Measurements from ENCODE around the gene EXOC6B.

The EXOC6B gene

DNA sequence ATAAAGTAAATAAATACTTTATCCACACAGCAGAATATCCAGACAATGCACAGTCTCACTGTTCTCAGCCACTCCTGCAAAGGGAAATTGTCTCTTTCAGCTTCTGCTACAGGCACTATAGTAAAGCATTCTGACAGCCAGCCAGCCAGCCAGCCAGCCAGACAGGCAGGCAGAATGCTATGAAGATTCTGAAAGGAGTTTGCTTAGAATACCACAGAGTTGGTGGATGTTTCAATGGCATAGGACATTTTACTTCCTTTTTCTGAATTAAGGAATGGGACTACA, 562.1 kb downstream of the EXOC6B start:
- no peak for DNase-seq

DNA sequence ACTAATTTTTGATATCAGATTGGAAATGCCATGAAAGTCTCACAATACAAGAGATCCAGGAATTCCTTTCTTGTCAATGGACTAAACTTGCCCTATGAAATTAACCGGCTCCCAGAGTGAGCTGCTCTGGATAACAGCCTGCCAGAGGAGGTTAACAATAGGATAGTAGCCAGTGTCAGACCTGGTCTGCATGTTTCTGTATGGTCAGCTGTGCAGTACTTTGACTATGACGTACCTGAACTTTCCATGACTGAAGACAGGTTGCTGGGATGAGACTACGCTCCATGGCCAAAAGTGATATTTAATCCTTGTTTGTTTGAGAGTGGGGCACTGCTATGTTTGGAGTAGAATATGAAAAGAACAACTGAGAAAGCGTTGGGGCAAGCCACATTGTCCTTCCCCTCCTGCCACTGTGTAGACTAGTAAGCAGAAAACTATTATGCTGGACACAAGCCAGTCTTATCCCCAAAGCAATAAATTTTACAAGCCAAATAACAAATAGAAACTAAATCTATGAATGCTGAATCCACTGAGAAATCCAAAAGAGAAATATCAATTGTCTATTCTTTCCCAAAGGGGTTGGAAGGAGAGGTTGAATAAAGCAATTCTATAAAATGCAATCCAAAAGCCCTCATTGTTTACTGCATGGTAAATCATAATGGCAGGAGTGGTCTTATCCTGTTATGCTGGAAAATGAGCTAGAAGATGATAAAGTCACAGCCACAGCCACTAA, 562.6 kb downstream of the EXOC6B start:
- DNase-seq = no peak

- no peak for DNase-seq
Observed at GRCh38 chr2:72261076-72261475, 564.8 kb downstream of the EXOC6B start.

- no peak for DNase-seq
Observed at GRCh38 chr2:72255540-72255939, 570.3 kb downstream of the EXOC6B start.

- DNase-seq = no peak
Observed at GRCh38 chr2:72254831-72255451, 570.9 kb downstream of the EXOC6B start.

DNA sequence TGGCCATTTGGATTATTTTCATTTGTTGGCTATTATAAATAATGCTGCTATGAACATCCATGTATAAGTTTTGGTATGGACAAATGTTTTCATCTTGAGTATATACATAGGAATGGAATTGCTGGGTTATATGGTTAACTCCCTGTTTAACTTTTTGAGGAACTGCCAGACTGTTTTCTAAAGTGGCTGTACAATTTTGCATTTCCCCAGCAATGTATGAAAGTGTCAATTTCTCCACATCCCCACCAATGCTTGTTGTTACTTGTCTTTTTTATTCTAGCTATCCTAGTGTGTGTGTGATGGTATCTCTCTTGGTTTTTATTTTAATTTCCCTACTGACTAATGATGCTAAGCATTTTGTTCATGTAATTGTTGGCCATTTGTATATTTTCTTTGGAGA, 587.5 kb downstream of the EXOC6B start:
- DNase-seq = no peak

DNA sequence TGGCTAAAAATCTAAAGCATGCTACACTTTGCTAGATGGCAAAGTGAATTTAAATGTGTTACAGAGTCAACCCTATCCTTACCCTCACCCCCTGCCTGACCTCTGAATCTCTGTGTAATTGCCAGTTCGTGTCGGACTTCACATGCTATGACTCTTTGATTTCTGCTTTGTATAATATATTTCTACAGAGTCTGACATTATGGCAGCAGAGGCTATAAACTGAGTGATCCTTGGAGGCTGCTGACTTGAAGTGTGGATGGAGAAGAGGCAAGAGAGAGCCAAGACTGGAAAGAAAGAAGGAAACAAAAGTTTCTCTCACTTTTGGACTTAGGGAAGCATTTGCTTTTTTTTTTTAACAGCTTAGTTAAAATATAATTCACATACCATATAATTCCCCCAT, 588.3 kb downstream of the EXOC6B start:
- no peak for DNase-seq

- DNase-seq = no peak
Observed at GRCh38 chr2:72236445-72237067, 589.3 kb downstream of the EXOC6B start.

DNA sequence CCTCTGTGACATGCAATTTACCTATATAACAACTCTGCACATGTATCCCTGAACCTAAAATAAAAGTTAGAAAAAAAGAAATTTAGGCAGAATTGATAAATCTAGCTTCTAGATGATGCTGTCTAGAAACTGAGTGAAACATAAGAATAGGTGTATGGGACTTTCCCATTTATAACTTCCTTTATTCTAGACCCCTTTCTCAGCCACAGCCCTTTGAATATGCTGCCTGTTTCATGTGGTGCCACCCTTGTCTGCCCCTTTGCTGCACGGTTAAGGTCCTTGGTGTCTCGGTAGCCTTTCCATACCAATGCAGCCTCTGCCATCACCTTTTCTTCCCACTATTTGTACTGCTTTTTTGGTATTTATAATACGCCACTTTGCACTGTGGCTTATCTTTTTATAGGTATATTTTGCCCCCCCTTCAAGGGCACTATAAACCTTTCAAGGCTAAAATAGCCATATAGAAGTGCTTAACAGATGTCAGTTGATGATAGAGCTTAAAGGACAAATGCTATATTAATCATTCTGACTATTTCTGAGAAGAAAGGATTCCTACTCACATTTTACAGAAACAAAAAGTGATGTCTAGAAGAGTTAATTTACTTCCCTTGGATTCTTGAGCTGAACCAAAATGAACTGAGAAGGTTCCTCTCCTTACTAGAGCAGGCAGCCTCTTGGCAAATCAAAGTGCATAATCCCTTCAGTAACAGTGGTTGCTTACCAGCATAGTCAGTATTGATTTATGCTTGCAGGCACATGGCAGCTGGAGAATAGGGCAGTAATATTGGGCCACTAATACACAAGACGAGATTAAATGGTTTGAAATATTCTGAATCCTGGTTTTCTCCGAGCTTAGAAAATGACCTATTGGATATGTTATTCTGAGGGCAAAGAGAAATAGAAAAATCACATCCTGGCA, 590.1 kb downstream of the EXOC6B start:
- DNase-seq = no peak

GRCh38 chr2:72233211-72233610, 592.6 kb downstream of the EXOC6B start:
- no peak for DNase-seq

DNA sequence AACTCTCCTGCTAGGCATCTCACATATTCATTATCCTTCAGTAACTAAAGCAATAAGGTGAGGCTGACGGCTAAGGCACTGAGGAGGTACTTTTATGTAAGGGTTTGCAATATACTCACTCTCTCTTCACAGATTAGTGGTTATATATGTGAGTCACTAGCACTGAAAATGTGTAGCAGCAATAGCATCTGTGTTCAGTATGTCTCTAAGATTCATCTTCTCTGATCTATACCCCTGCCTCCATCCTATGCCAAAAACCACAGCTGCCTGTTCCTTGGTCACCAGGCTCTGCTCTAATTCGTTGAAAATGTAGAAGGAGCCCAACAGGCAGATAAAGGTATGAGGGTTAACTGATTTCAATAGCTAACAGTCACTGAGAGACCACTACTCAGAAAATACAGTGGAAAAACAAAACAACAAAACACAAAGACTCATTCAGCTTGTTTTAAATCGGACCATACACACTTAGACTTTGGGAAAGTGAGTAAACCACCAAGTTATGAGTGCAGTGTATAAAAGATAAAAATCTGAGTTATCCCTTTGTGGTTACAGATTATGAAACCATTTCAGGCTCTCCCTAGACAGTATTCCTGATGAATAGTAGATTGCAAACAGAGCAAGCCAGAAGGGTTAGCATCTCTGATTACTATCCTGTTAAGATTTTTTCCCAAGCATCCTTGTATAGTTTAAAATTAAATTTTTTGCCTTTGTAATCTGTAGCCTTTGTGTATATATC, 602.8 kb downstream of the EXOC6B start:
- DNase-seq = no peak

DNA sequence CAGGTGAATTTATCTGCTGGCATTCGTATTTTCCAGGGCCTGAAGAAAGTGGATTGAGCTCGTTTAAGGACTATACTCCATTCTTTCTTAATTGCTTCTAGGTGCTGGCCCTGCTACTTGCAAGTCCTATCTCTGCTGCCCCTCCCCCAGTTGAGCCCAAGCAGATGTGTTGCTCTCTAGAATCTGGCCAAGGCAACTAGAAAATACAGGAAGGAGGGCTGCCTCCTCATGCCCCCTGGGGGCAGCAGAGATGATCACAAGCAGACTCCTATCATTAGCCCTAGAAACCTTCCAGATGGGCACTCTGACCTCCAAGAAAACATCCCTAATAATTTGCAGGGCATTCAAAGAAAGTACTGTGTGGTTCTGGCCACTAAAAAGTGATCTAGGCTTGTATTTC, 605.7 kb downstream of the EXOC6B start:
- peak; percentile 93 for DNase-seq

- DNase-seq = no peak
Observed at GRCh38 chr2:72214429-72215143, 611.2 kb downstream of the EXOC6B start.

DNA sequence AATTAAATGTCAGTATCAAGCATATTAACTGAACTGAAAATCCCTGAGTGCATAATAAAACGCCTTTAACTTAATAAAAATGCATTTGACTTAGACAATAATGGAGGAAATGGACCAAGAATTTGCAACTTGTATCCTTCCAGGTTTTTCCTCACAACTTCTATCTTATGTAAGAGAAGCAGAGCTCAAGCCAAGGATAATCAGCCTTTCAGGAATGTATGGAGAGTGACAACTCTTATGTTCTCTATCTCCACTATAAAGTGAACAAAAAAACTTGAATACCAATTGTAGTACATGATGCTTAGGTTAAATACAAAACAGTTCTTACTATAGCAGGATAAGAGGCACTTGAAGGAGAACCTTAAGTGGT, 613.4 kb downstream of the EXOC6B start:
- DNase-seq = no peak

GRCh38 chr2:72211777-72212485, 613.9 kb downstream of the EXOC6B start:
- DNase-seq = no peak

DNA sequence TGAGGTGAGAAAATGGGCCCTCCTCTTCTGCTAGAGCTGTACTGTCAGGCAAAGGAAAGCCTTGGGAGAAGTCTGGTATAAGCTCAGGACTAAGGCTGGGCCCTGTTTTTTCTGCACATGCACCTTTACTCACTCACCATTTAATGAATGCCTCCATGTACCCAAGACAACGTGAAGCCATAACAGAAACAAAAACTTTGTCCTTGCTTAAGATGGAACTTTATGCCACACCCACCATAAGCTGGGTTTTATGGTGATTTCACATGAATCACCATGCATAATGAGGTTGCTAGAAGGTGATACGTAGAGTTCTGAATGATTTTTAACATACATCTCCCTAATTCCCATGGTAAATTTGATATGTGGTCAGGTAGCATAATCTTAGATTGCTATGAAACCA, 614.5 kb downstream of the EXOC6B start:
- DNase-seq = no peak

GRCh38 chr2:72210470-72210869, 615.4 kb downstream of the EXOC6B start:
- no peak for DNase-seq

GRCh38 chr2:72208225-72208624, 617.6 kb downstream of the EXOC6B start:
- no peak for DNase-seq

DNA sequence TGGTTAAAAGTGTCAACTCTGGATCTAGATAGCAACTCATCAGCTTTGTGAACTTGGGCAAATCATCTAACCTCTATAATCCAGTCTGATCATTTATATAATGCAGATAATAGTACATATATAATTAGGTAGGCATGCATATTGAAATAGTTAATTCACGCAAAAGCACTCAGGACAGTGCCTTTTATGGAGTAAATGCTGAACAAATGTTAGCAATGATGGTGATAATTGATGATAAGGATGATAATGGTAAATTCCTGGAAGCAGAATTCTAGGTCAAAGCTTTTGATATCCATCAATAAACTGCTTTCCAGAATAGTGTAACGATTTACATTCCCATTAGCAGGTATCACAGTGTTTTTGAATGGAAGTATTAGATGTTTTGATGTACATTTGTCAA, 618.5 kb downstream of the EXOC6B start:
- no peak for DNase-seq

DNA sequence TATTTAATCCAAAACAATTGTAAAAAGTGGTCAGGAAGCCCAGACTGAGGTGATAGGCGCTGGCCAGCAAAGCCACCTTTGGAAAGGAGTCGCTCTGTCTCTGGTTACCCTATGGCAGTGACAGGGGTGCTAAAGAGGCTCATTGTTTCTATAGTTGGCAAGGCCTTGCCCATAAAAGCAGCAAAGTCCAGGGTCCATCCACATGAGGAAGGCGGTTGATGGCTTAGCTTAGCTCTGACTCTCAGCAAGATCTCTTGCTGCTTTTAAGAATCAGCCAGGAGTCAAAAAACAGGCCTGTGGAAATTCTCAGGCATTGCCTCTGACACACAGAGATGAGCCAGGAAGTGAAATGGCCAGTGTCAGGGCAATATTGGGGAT, 620.3 kb downstream of the EXOC6B start:
- no peak for DNase-seq

GRCh38 chr2:72204786-72205503, 620.9 kb downstream of the EXOC6B start:
- no peak for DNase-seq
